ENCODE measurements around the gene ATAD3C.

DNA sequence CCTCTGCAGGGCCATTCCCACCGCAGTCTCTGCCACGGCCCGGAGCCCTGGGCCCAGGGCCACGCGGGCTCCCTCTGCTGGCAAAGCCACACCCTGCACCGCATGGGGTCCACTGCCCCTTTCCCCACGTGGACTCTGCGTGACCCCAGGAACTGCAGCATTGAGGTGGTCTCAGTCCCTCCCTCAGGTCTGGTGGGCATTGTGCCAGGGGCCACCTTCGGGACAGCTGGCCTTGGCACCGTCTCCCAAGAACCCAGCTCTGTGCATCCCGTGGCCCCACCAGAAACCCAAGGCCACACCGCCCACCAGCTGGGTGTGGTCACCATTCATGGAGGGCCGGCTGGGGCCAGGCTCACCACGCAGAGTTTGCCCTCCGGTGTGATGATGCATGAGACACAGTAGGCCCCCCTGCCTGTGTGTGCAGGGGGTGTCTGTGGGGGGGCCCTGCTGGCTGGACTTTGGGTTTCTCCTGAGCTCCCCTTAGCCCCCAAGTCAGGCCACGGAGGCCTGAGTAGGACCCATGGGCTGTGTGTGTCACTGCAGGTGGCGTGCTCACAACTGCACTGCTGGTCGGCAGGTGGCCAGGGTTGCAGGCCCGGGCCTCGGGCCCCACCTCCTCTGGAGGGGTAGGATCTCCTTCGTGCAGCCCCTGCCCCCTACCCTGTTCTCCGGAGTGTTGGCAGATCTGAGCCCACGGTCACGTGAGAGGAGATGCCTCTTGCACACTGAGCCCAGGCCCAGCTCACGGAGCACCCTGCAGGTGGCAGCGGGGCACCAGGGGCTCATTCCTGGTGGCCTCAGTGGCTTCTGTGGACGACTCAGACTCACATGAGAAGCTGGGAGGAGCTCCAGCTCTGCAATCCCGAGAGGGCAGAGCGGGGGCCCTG lies 8.2 kb upstream of the ATAD3C start:
- TF ChIP-seq POLR2A (IDR thresholded peaks at IDR 0.05): no peak
- TF ChIP-seq, protein P1, sequence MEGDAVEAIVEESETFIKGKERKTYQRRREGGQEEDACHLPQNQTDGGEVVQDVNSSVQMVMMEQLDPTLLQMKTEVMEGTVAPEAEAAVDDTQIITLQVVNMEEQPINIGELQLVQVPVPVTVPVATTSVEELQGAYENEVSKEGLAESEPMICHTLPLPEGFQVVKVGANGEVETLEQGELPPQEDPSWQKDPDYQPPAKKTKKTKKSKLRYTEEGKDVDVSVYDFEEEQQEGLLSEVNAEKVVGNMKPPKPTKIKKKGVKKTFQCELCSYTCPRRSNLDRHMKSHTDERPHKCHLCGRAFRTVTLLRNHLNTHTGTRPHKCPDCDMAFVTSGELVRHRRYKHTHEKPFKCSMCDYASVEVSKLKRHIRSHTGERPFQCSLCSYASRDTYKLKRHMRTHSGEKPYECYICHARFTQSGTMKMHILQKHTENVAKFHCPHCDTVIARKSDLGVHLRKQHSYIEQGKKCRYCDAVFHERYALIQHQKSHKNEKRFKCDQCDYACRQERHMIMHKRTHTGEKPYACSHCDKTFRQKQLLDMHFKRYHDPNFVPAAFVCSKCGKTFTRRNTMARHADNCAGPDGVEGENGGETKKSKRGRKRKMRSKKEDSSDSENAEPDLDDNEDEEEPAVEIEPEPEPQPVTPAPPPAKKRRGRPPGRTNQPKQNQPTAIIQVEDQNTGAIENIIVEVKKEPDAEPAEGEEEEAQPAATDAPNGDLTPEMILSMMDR (IDR thresholded peaks at IDR 0.05): peak; percentile 71 to 91 (median 86)

All from esophagus squamous epithelium (tissue), 4 donors.